Fibroblast of the aortic adventitia (primary cell): Measurements from ENCODE around the gene DNAAF5. TPM values are rescaled to one million over a fixed set of nuclear protein-coding genes. Genes with fewer than 3 reads are reported as not detected.

ENCODE experiments used
- DNase-seq: peaks from one replicate; pipeline ENCODE4 v3.0.0-alpha.2; 2010; ENCODE audit warnings: low read depth
- H3K4me3 ChIP-seq: 2 replicates; pipeline ENCODE4 v1.5.1; 2011; ENCODE audit warnings: low read depth, mild to moderate bottlenecking, control low read depth, low read length, moderate library complexity
- CTCF ChIP-seq: IDR thresholded peaks from 2 replicates; pipeline ENCODE4 v1.5.1; 2011; ENCODE audit warnings: mild to moderate bottlenecking, low read length, control low read depth, inconsistent platforms; ENCODE audit not compliant: insufficient read depth
- total RNA-seq: library from RNA; depleted of rRNA; stranded (reverse); fragments of >200 nt; gene quantifications from 2 replicates; pipeline ENCODE4 v1.2.3, GENCODE V29; 2012; ENCODE audit warnings: low replicate concordance

DNAAF5 gene
- total RNA-seq, 1 donor: 22.0 TPM

GRCh38 chr7:696812-697551 is 29.5 kb upstream of the DNAAF5 start:
- no peak for DNase-seq
- no peak overlapping the region for H3K4me3 ChIP-seq
- no peak for TF ChIP-seq CTCF

GRCh38 chr7:698515-699475 is 27.7 kb upstream of the DNAAF5 start:
- no peak for TF ChIP-seq CTCF
- H3K4me3 ChIP-seq: no peak overlapping the region
- no peak for DNase-seq

GRCh38 chr7:699476-700170 is 26.9 kb upstream of the DNAAF5 start:
- H3K4me3 ChIP-seq: no peak overlapping the region
- TF ChIP-seq CTCF: no peak
- no peak for DNase-seq

DNA sequence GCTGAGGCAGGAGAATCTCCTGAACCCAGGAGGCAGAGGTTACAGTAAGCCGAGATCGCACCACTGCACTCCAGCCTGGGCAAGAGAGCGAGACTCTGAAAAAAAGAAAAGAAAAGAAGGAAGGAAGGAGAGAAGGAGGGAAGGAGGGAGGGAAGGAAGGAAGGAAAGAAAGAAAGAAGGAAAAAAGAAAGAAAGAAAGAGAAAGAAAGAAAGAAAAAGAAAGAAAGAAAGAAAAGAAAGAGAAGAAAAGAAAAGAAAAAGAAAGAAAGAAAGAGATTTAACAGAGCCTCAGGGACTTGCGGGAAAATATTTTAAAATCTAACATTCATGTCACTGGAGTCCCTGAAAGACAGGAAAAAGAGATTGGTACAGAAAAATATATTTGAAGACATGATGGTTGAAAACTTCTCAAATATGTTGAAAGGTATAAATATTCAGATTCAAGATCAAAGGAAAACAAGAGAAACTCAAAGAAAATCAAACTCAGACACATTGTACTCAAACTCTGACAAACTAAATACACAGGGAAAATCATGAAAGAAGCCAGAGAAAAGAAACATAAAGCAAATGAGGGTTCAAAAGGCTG is 25.3 kb upstream of the DNAAF5 start:
- no peak for DNase-seq
- no peak overlapping the region for H3K4me3 ChIP-seq
- TF ChIP-seq CTCF: no peak

DNA sequence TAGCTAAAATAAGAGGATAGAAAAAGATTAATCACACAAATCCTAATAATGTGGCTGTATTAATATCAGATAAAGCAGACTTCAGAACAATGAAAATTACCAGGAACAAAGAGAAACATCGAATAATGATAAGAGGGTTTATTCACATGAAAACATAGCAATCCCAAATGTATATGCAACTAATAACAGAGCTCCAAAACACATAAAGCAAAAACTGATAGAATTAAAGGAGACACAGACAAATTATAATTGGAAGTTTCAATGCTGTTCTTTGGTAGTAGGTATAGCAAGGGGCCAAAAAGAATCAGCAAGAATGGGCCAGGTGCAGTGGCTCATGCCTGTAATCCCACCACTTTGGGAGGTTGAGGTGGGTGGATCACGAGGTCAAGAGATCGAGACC is 23.4 kb upstream of the DNAAF5 start:
- no peak for DNase-seq

More for the DNA sequence above, 23.4 kb upstream of the DNAAF5 start:
- no peak for TF ChIP-seq CTCF
- H3K4me3 ChIP-seq: no peak overlapping the region
